Sigmoid colon (tissue), 7 donors: ENCODE measurements around the gene LPIN1. TPM values are rescaled to one million over a fixed set of nuclear protein-coding genes. Genes with fewer than 3 reads are reported as not detected.

Experiments
- DNase-seq: peaks from one replicate; pipeline ENCODE4 v3.0.0-alpha.2; 2019
- H3K27ac ChIP-seq, 4 donors: fragments of 200-600 bp; sonication (generic); one replicate each; pipeline ENCODE4 v1.5.1; 2016 to 2019; ENCODE audit warnings: mild to moderate bottlenecking in 1 of 4
- H3K27me3 ChIP-seq, 3 donors: fragments of 200-600 bp; sonication (generic); one replicate each; pipeline ENCODE4 v1.5.1; 2019; ENCODE audit warnings: mild to moderate bottlenecking in 1 of 3
- H3K36me3 ChIP-seq, 4 donors: fragments of 200-600 bp; sonication (generic); one replicate each; pipeline ENCODE4 v1.5.1; 2016 to 2019
- H3K4me1 ChIP-seq, 4 donors: fragments of 200-600 bp; sonication (generic); one replicate each; pipeline ENCODE4 v1.5.1; 2017 to 2019
- H3K4me3 ChIP-seq, 4 donors: fragments of 200-600 bp; sonication (generic); one replicate each; pipeline ENCODE4 v1.5.1; 2017 to 2019; ENCODE audit warnings: mild to moderate bottlenecking in 2 of 4, moderate library complexity in 1 of 4
- H3K9me3 ChIP-seq, 4 donors: fragments of 200-600 bp in 3 of 4; sonication (generic) in 3 of 4; one replicate each; pipeline versions ENCODE4 v1.5.1 to v1.6.1; 2013 to 2019
- CTCF ChIP-seq, 4 experiments: fragments of 450-650 bp in 3 of 4; fragments of 200-600 bp in 1 of 4; IDR thresholded peaks; one replicate each; pipeline ENCODE4 v1.5.1; 2016 to 2019; ENCODE audit warnings: antibody characterized with exemption in 4 of 4, mild to moderate bottlenecking in 3 of 4, moderate library complexity in 2 of 4
- EP300 ChIP-seq, 4 donors: sonication (generic); formaldehyde crosslinking; IDR thresholded peaks; one replicate each; pipeline ENCODE4 v1.6.1; 2017; ENCODE audit warnings: antibody characterized with exemption in 4 of 4
- POLR2A ChIP-seq, 2 donors: fragments of 450-650 bp; IDR thresholded peaks; one replicate each; pipeline ENCODE4 v1.6.1; 2016; ENCODE audit warnings: antibody characterized with exemption in 2 of 2, mild to moderate bottlenecking in 2 of 2, moderate library complexity in 2 of 2
- POLR2AphosphoS5 ChIP-seq, 4 donors: sonication (generic); formaldehyde crosslinking; IDR thresholded peaks; one replicate each; pipeline ENCODE4 v1.6.1; 2017; ENCODE audit warnings: antibody characterized with exemption in 4 of 4
- whole genome bisulfite sequencing, 2 donors: extraction: QIAGEN DNeasy Blood & Tissue Kit; methylation state at CpG; one replicate each; pipeline ENCODE4 v1.1.7; 2013; 5-methylcytosine and 5-hydroxymethylcytosine counted together
- intact Hi-C: fragments of 100-400 bp; cut with DNase I; formaldehyde crosslinking; loops from one replicate; pipeline ENCODE4 v1.15.1; 2023
- polyA plus RNA-seq, 3 donors: library from polyadenylated mRNA; stranded (reverse); fragments of 200-250 nt; gene quantifications; one replicate each; pipeline ENCODE4 v1.2.3, GENCODE V29; 2013
- total RNA-seq, 4 donors: library from RNA; depleted of rRNA; stranded (reverse); fragments of >200 nt; gene quantifications; one replicate each; pipeline ENCODE4 v1.1.0, GENCODE V29; 2016
- donor health status: healthy with polysubstance abuse.
- donor health status: Bipolar disorder and iron deficiency.
- donor health status: healthy.

The LPIN1 gene
- total and polyA plus RNA-seq, 7 donors, result 4.2 to 37.4 (median 28.2) TPM

- peaks cover 0 to 29% (median 4%) of the 10 kb centered on the region in 4 donors for H3K36me3 ChIP-seq
- peak overlapping the region in 2 of 4 donors; percentile 32 to 37 for H3K4me3 ChIP-seq
- DNase-seq, result peak; percentile 79
- TF ChIP-seq CTCF (IDR thresholded peaks at IDR 0.05) (peak in 1 of 4 experiments; percentile 33), POLR2A (IDR thresholded peaks at IDR 0.05) (no peak), POLR2AphosphoS5 (IDR thresholded peaks at IDR 0.05) (peak in 1 of 4 donors; percentile 12), EP300 (IDR thresholded peaks at IDR 0.05) (no peak)
- H3K4me1 ChIP-seq, result peaks cover 0 to 24% (median 22%) of the 10 kb centered on the region in 4 donors
- WGBS, 2 donors, result 20 to 21% methylated on average over 11 of the region's 11 CpGs
- peak overlapping the region; percentile 75 to 84 (median 80) for H3K27ac ChIP-seq
- H3K27me3 ChIP-seq, result no peaks in the 10 kb centered on the region
- intact Hi-C loops, result loop anchor here (2.0 kb wide), 1 partner anchor 1177 kb away; no protein-coding TSS in a partner anchor
- H3K9me3 ChIP-seq, result peaks cover 0 to 4% (median 0%) of the 10 kb centered on the region in 4 donors
These were observed 83.0 kb downstream of the LPIN1 start for GRCh38 chr2:11829324-11829946.

DNA sequence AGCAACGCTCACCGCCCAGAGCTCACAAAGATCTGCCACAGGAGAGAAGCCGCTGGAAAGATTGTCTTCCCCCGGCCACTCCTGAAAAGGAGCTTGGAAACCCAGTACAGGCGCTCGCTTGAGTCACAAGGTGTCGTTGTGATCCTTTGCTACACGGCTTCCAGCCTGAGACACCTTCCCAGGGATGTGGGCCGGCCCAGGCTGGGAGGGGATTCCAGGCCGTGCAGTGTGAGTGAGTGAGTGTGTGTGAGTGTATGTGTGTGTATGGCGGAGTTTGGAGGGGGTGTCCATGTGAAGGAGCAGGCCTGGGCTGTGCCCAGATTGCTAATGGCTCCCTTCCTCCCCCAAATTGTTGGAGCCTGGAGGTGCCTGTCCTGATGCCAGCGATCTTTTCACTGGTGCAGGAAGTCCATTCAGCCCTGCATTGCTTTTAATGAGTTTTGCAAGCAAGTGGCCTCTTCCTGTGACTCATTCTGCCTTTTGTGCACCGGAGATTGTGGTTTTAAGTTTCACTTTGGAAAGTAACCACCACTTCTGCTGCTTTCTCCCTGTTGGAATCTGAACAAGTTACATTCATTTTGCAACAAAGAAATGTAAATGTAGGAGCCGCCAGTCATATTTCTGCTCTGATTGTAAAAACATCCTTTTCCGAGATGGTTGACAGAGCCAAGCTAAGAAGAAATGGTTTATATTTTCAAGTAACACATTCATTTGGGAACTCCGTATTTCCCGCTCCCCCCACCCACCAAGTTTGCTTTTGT, 83.7 kb downstream of the LPIN1 start:
- Histone ChIP-seq H3K36me3 (peaks cover 0 to 22% (median under 1%) of the 10 kb centered on the region in 4 donors), H3K9me3 (peaks cover 0 to 5% (median 0%) of the 10 kb centered on the region in 4 donors), H3K4me1 (peaks cover 0 to 24% (median 22%) of the 10 kb centered on the region in 4 donors), H3K27me3 (no peaks in the 10 kb centered on the region), H3K27ac (peak overlapping the region; percentile 75 to 84 (median 80)), H3K4me3 (peak overlapping the region; percentile 3 to 37 (median 27))
- WGBS, 2 donors, result 9 to 21% methylated on average over 17 of the region's 17 CpGs
- intact Hi-C loops, result loop anchor here (1.0 to 5.0 kb wide), 3 partner anchors 887 to 1177 kb away; partner anchors contain the start of gene TRIB2
- TF ChIP-seq POLR2AphosphoS5 (IDR thresholded peaks at IDR 0.05), result peak in 2 of 4 donors; percentile 31 to 52
- no peak for TF ChIP-seq EP300 (IDR thresholded peaks at IDR 0.05)
- TF ChIP-seq CTCF (IDR thresholded peaks at IDR 0.05), result peak in 2 of 4 experiments; percentile 5 to 27
- TF ChIP-seq POLR2A (IDR thresholded peaks at IDR 0.05), result no peak
- peak; percentile 84 for DNase-seq

DNA sequence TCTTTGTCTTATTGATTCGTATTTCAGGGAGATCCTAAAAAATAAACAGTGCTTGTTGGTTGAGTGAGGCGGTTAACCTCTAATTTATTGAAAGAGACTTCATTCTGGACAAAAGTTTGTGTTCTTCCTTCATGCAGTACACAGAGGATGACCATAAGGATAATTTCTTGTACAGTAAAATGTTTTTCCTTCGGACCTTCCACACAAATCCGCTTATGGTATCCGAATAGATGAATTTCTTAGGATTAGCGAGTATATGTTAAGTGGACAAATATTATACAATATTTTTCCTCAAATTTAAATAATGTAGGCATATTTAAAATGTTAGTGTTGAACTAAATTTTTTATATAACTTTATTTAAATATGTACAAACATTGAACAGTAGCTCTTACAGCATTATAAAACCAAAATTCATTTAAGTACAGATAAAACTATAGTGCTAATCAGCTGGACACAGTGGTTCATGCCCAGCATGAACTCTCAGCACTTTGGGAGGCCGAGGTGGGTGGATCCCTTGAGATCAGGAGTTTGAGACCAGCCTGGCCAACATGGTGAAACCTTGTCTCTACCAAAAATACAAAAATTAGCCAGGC, 84.4 kb downstream of the LPIN1 start:
- H3K4me1 ChIP-seq, result peaks cover 0 to 24% (median 22%) of the 10 kb centered on the region in 4 donors
- DNase-seq, result no peak
- H3K9me3 ChIP-seq, result peaks cover 0 to 5% (median 0%) of the 10 kb centered on the region in 4 donors
- H3K27ac ChIP-seq, result peak overlapping the region; percentile 75 to 84 (median 80)
- intact Hi-C loops, result loop anchor here (1.0 to 5.0 kb wide), 2 partner anchors 886 to 1100 kb away; partner anchors contain the start of gene TRIB2
- peaks cover 0 to 15% (median 0%) of the 10 kb centered on the region in 4 donors for H3K36me3 ChIP-seq
- no peak for TF ChIP-seq POLR2AphosphoS5 (IDR thresholded peaks at IDR 0.05)
- no peak for TF ChIP-seq CTCF (IDR thresholded peaks at IDR 0.05)
- no peak for TF ChIP-seq EP300 (IDR thresholded peaks at IDR 0.05)
- TF ChIP-seq POLR2A (IDR thresholded peaks at IDR 0.05), result no peak
- peak overlapping the region; percentile 3 to 37 (median 27) for H3K4me3 ChIP-seq
- H3K27me3 ChIP-seq, result no peaks in the 10 kb centered on the region
- 58 to 71% methylated on average over 7 of the region's 7 CpGs for WGBS, 2 donors

GRCh38 chr2:11831415-11831814, 85.0 kb downstream of the LPIN1 start:
- TF ChIP-seq CTCF (IDR thresholded peaks at IDR 0.05) (no peak), EP300 (IDR thresholded peaks at IDR 0.05) (no peak), POLR2AphosphoS5 (IDR thresholded peaks at IDR 0.05) (no peak), POLR2A (IDR thresholded peaks at IDR 0.05) (no peak)
- H3K9me3 ChIP-seq, result peaks cover 0 to 5% (median 0%) of the 10 kb centered on the region in 4 donors
- WGBS, 2 donors, result 94 to 95% methylated on average over 5 of the region's 5 CpGs
- H3K4me1 ChIP-seq, result peaks cover 0 to 24% (median 22%) of the 10 kb centered on the region in 4 donors
- peaks cover 0 to 9% (median 0%) of the 10 kb centered on the region in 4 donors for H3K36me3 ChIP-seq
- intact Hi-C loops, result loop anchor here (5.0 kb wide), 1 partner anchor 886 kb away; the partner anchor contains the start of gene TRIB2
- no peak overlapping the region for H3K27ac ChIP-seq
- no peak overlapping the region for H3K4me3 ChIP-seq
- no peak for DNase-seq
- H3K27me3 ChIP-seq, result no peaks in the 10 kb centered on the region
